Middle frontal gyrus (tissue), 1 donor: ENCODE data around the gene E2F1.
"Not testable (repeated sequence)": the region's sequence is repeated elsewhere in the genome, so short reads cannot be mapped to it uniquely, and the experiment has no call there.

Source experiments
- DNase-seq: peaks from one replicate; pipeline ENCODE4 v3.0.0-alpha.2; 2015; ENCODE audit warnings: low spot score; ENCODE audit errors: extremely low spot score

E2F1 gene

GRCh38 chr20:33710681-33711445 lies 24.7 kb upstream of the E2F1 start:
- DNase-seq, result no peak

- DNase-seq, result no peak
These were observed 23.8 kb upstream of the E2F1 start for GRCh38 chr20:33709905-33710541.

GRCh38 chr20:33709398-33709797 lies 23.2 kb upstream of the E2F1 start:
- DNase-seq, result no peak

GRCh38 chr20:33707668-33708067 lies 21.5 kb upstream of the E2F1 start:
- no peak for DNase-seq

GRCh38 chr20:33704197-33704924 lies 18.2 kb upstream of the E2F1 start:
- DNase-seq, result no peak

GRCh38 chr20:33703498-33704137 lies 17.4 kb upstream of the E2F1 start:
- DNase-seq, result no peak

GRCh38 chr20:33702861-33703260 lies 16.7 kb upstream of the E2F1 start:
- DNase-seq, result peak; percentile 65

- no peak for DNase-seq
These were observed 15.7 kb upstream of the E2F1 start for GRCh38 chr20:33701629-33702450.

- DNase-seq, result not testable (repeated sequence)
These were observed 14.7 kb upstream of the E2F1 start for GRCh38 chr20:33700696-33701441.

GRCh38 chr20:33698966-33699365 lies 12.8 kb upstream of the E2F1 start:
- not testable (repeated sequence) for DNase-seq

- DNase-seq, result peak; percentile 65
These were observed 10.9 kb upstream of the E2F1 start for GRCh38 chr20:33697129-33697528.

GRCh38 chr20:33696448-33696847 lies 10.3 kb upstream of the E2F1 start:
- no peak for DNase-seq

GRCh38 chr20:33694639-33695012 lies 8.4 kb upstream of the E2F1 start:
- DNase-seq, result no peak

GRCh38 chr20:33693741-33694638 lies 7.8 kb upstream of the E2F1 start:
- peak; percentile 53 for DNase-seq

GRCh38 chr20:33693289-33693688 lies 7.1 kb upstream of the E2F1 start:
- no peak for DNase-seq

- no peak for DNase-seq
These were observed 3.8 kb upstream of the E2F1 start for GRCh38 chr20:33689973-33690372.

- DNase-seq, result no peak
These were observed 3.3 kb upstream of the E2F1 start for GRCh38 chr20:33689493-33689892.

GRCh38 chr20:33688938-33689424 lies 2.8 kb upstream of the E2F1 start:
- no peak for DNase-seq
